Measurements from ENCODE around the gene DECR2.
"Not testable (repeated sequence)": the region's sequence is repeated elsewhere in the genome, so short reads cannot be mapped to it uniquely, and the experiment has no call there.

DECR2 gene

DNA sequence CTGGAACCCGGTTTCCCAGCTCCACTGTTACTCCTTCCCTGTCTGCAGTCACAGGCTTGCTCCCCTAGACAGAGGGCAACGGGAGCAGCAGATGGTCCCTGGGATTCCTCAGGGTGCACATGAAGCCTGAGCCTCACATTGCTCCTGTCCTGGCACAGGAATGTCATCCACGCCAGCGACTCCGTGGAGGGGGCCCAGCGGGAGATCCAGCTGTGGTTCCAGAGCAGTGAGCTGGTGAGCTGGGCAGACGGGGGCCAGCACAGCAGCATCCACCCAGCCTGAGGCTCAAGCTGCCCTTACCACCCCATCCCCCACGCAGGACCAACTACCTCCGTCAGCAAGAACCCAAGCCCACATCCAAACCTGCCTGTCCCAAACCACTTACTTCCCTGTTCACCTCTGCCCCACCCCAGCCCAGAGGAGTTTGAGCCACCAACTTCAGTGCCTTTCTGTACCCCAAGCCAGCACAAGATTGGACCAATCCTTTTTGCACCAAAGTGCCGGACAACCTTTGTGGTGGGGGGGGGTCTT lies 1.6 kb upstream of the DECR2 start:
- no peak for DNase-seq (ENCODE audit: low read depth in 2 of 2)

DNA sequence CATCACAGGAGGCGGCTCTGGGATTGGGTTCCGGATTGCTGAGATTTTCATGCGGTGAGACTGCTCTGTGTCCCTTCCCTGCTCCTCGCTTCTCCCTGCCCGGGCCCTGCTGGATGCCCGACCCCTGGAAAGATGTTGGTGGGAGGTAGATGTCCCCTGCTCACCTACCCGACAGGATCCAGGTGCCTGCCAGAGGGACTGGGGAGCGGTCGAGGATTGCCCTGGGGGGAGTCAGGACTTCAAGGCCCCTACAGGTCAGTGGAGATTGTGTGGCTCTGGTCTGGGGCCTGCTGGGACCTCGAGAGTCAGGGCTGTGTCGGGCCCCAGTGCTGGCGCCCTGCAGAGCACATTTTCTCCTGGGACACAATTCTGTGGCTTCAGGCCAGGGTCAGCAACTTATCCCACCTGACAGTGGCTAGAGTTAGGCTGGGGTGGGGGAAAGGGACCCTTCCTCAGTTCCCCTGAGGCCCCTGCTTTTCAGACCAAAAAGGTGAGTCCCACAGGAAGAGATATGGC lies 3.3 kb downstream of the DECR2 start:
- no peak for DNase-seq (ENCODE audit: low read depth in 2 of 2)

DNA sequence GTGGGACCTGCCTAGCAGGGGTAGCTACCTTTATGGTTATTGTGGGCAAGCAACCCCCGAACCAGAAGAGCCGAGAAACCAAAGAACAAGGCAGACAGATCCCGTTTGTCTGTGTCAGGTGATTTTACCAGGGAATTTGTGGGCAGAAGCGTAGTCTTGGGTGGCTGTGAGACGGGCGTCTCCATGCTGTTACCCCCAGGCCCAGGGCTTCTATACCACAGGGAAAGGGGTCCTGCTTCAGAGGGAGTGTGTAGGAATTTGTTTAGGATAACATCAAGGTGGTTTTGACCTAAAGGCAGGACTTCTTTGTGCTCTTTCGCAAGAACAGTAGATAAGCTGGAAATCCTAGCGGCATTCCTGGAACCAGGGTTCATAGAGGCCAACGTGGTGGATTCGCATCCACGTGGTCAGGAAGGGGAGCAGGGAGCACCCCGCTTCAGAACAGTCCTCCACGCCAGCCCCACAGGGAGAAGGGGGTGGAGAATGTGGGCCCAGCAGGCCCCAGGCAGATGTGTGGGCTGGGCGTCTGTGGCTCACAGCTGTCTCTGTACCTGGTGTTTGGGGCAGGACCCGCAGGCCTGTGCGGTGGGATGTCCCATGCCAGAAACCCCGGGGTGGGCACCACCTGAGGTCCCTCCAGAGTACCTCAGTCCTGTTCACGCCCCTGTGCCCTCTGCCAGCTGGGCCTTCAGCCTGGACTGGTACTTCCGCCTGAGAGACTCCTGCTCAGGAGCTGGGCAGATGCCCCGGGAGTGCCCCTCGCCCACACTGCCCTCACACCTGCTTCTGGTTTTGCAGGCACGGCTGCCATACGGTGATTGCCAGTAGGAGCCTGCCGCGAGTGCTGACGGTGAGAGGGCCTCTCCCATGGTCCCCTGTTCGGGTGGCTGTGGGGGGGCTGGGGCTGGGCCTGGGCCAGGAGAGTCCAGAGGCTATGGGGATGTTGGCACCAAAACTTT lies 4.1 kb downstream of the DECR2 start:
- DNase-seq (ENCODE audit: low read depth in 2 of 2), result no peak

DNA sequence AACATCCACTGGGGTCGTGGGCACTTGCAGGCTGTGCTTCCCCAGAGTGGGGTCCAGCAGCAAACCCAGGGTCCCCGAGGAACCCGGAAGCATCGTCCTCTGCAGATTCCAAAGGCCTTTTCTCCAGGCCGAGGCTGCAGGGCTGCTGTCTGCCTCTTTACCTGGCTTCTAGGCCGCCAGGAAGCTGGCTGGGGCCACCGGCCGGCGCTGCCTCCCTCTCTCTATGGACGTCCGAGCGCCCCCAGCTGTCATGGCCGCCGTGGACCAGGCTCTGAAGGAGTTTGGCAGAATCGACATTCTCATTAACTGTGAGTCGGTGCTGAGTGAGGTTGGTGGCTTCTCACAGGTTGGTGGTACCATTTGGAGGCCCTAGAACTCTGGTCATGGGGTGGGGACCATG lies 5.6 kb downstream of the DECR2 start:
- no peak for DNase-seq (ENCODE audit: low read depth in 2 of 2)

DNA sequence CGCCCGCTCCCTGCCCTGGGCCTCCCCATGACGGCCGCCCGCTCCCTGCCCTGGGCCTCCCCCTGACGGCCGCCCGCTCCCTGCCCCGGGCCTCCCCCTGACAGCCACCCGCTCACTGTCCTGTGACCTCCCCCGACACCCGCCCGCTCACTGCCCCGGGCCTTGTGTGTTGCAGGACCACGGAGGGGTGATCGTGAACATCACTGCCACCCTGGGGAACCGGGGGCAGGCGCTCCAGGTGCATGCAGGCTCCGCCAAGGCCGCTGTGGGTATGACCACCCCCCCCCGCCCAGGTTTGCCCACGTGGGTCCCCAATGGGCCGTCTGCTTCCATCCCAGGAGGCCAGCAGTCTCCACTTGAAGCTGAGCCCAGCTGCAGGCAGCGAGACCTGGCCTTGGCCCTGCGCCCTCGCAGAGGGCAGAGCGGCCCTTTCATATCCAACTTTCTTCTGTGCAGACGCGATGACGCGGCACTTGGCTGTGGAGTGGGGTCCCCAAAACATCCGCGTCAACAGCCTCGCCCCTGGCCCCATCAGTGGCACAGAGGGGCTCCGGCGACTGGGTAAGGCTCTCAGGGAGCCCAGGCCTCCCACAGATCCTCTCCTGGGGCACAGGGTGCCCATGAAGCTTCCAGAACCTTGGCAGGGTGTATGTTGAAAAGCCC lies 9.0 kb downstream of the DECR2 start:
- DNase-seq (ENCODE audit: low read depth in 2 of 2), result no peak

DNA sequence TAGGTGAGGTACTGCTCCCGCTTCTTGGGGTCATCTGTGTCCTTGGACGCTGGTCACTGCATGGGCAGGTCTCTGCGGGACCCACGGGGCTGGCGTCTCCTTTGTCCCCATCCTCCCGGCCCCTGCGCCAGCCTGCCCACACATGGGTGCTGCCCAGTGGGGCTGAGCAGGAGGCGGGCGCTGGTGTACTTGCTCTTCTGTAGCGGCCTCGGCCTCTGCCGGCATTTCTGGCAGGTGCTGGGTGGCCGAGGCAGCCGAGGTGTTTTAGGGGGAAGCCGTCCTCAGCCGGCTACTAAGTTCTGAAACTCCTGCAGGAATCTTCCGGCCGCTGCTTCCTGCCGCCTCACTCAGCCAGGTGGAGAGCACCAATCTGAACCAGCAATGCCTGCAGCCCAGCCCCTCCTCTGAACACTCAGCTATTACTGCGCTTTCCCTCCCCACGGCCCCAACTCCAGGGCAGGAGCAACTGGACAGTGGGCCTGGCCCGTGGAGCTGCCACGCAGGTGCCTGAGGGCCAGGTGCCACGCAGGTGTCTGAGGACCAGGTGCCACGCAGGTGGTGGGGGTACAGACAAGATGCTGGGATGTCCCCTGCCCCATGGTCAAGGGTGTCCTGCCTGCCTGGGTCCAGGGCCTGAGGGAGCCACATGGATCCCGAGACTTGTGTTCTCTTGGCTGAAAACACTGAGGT lies 10.0 kb downstream of the DECR2 start:
- no peak for DNase-seq (ENCODE audit: low read depth in 2 of 2)

DNA sequence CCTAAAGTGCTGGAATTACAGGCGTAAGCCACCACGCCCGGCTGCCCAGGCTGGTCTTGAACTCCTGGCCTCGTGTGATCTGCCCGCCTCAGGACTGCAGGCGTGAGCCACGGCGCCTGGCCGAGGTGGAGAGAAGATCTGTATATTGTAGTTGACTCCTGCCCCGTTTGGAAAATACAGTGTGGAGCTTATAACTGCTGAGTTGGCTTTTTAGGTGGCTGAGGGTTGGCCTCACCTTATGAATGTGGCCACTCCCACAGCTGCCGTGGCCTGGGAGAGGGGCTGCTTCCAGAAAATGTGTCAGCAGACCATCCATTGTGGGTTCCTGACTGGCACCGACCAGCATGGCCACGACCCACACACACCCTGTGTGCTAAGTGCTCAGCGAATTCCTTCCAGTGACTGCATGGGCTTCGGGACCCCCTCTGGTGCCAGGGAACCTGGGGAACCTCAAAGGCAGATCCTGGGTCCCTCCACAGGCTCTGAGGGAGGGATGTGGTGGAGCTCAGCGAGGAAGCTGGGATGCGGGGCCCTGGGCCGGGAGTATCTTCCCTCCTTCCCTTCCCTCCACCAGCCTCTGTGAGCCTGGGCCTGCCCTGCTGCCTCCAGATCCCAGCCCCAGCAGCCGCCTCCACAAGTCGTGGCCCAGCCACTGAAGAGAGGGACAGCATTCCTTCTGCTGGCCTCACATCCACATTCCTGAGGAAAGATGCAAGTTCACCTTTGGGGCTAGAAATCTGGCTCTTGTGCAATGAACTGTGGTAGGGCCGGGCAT lies 12.9 kb downstream of the DECR2 start:
- no peak for DNase-seq (ENCODE audit: low read depth in 2 of 2)

DNA sequence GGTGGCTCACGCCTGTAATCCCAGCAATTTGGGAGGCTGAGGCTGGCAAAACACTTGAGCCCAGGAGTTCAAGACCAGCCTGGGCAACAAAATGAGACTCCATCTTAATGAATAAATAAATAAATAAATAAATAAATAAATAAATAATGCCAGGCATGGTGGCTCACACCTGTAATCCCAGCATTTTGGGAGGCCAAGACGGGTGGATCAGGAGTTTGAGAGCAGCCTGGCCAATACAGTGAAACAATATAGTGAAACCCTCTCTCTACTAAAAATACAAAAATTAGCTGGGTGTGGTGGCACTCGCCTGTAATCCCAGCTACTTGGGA lies 13.4 kb downstream of the DECR2 start:
- not testable (repeated sequence) for DNase-seq (ENCODE audit: low read depth in 2 of 2)

DNA sequence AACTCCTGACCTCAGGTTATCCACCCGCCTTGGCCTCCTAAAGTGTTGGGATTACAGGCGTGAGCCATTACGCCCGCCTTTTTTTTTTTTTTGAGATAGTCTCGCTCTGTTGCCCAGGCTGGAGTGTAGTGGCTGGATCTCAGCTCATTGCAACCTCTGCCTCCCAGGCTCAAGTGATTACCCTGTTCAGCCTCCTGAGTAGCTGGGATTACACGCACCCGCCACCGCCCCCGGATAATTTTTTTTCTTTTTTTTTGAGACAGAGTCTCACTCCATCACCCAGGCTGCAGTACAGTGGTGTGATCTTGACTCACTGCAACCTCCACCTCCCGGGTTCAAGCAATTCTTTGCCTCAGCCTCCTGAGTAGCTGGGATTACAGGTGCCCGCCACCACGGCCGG lies 20.5 kb downstream of the DECR2 start:
- DNase-seq (ENCODE audit: low read depth in 2 of 2), result not testable (repeated sequence)

DNA sequence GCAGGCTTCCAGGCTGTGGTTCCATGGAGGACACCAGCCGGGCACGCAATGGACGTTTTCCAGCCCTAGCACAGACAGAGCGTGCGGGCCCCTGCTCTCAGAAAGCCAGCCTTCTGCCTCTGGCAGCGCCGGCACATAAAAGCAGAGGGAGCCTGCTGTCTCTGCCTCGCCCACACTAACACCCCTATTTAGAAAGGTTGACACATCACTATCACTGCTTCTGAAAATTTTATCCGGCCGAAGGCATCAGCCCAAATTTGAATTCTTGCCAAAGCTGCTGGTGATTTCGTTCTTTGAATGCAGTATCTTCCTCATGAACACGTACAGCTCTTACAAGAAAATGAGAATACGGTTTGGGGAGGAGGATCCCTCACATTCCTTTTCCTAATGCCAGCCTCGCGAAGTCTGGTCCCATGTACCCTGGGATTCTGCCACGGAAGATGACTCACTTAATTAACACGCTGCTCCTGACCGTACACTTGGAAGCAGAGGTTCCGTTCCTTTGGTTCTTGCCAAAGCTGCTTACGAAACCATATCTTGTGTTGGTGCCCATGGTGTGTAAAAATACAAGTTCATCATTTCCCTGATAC lies 22.4 kb downstream of the DECR2 start:
- DNase-seq (ENCODE audit: low read depth in 2 of 2), result no peak

DNA sequence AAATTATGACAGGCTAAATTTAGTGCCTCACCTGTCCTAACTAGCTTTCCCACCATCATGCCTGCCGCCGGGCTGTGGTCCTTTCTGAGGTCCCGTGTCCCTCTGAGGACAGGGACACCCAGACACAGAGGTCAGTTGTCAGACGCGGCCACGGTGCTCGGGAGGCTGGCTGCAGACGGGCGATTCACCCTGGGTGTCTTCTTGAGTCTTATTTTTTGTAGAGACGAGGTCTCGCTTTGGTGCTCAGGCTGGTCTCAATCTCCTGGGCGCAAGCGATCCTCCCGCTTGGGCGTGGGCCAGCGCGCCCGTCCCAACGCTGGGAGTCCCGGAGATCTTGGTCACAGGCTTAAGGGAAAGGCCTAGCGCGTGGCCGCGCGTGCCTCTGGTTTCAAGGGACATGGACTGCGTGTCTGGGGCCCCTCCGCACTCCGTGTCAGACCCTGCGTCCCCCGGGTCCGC lies 23.0 kb downstream of the DECR2 start:
- no peak for DNase-seq (ENCODE audit: low read depth in 2 of 2)

DNA sequence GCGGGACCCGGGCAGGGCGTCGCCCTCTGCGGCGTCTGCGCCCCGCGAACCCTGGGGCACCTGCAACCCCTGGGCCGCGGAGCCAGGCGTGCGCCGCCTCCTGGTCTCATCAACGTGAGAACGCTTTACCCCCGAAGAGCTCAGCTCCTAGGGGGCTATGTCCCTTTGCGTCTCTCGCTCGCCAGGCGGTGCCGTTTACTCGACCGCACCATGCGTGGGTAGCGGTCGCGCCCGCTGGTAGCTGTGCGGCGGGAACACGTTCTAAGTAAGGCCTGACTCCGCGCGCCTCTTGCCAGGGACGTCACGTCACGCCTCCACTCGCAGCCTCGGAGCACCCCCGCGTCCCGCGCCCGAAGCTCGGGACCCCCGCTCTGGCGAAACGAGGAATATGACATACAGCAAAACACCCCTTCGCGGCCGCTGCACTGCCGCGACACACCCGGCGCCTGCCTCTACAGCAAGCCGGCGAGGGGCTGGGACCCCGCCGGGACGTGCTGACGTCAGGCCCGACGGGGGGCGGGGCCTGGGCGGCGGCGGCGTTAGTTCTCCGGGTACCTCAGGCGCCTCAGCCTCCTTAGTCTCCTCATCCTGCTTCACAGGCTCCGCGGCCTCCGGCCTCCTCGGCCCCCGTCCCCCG lies 23.5 kb downstream of the DECR2 start, which contains the start of gene RAB11FIP3:
RAB11FIP3 (plus strand) TSS at position 568 of the 637 bp plus-strand sequence. CDS start 358 bp downstream, outside the sequence.
- peak; percentile 84 for DNase-seq (ENCODE audit: low read depth in 2 of 2)

DNA sequence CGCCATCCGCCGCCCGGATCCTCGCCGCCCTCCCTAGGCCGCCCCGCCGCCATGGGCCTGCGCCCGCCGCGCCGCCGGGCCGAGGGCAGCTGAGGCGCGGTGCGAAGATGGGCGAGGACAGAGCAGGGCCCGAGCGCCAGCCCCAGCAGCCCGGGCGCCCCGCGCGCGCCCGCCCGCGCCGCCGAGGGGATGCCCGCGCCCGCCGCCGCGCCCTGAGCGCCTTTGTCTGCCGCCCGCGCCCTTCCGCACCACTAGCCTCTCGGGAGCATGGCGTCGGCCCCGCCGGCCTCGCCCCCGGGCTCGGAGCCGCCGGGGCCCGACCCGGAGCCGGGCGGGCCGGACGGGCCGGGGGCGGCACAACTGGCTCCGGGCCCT lies 24.0 kb downstream of the DECR2 start:
- DNase-seq (ENCODE audit: low read depth in 2 of 2), result no peak

DNA sequence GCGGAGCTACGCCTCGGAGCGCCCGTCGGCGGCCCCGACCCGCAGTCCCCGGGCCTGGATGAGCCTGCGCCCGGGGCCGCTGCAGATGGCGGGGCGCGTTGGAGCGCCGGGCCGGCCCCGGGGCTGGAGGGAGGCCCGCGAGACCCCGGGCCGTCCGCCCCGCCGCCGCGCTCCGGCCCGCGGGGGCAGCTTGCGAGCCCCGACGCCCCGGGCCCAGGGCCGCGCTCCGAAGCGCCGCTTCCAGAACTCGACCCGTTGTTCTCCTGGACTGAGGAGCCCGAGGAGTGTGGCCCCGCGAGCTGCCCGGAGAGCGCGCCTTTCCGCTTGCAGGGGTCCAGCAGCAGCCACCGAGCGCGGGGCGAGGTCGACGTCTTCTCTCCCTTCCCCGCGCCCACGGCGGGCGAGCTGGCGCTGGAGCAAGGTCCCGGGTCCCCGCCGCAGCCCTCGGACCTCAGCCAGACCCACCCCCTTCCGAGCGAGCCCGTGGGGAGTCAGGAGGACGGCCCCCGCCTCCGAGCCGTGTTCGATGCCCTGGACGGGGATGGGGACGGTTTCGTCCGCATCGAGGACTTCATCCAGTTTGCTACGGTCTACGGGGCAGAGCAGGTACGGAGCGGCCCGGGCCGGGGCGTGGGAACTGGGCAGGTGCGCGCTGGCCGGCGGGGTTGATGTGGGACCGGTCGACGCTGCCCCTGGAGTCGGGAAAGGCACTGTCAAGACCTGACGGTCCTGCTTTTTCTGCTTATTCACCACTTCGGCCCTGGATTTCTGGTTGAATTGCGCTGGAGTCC lies 24.6 kb downstream of the DECR2 start:
- no peak for DNase-seq (ENCODE audit: low read depth in 2 of 2)

DNA sequence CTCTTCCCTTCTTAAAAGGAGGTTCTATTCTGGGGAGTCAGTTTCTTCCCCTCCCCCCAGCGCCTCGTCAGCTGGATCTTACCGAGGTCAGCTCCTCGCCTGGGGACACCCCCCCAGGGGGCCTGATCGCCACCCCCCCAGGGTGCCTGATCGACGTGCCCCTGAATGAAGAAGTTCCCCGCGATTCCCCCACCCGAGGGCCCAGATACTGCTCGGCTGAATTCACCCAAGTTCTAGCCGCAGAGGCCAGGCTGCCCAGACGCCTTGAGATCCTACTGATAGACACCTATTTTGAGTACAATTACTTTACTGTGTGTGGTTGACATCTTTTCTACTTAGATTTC lies 25.2 kb downstream of the DECR2 start:
- DNase-seq (ENCODE audit: low read depth in 2 of 2), result no peak

DNA sequence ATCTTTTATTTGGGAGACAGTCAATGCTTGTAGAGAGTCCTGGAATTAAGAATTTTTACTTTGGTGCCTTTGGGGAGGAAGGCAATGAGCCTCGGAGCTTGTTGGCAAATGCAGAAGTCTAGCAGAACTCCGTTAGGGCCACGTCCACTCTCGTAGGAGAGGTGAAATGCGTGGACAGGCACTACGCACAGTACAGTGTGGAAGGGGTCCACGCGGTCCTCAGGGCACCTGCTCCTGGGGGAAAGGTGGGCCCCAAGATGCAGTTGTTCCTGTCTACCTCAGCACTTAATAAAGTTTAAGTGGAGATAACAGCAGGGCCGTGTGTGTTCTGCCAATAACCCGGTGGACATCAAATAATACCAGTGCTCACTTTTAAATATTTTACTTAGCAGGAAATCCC lies 25.6 kb downstream of the DECR2 start:
- no peak for DNase-seq (ENCODE audit: low read depth in 2 of 2)

DNA sequence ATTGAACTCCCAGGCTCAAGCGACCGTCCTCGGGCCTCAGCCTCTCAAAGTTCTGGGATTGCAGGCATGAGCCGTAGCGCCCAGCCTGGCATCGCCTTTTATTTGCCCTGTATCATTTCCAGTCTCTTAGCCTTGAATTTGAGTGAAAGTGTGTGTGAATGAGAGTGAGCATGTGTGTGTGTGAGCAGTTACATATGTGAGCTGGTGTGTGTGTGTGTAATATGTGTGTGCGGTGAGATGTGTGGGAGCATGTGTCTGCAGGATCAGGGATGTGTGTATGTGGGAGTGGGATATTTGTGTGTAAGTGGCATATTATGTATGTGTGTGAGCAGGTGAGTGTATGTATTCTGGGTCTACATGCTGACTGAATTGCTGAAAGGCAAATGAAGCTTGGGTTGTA lies 29.2 kb downstream of the DECR2 start:
- no peak for DNase-seq (ENCODE audit: low read depth in 2 of 2)

DNA sequence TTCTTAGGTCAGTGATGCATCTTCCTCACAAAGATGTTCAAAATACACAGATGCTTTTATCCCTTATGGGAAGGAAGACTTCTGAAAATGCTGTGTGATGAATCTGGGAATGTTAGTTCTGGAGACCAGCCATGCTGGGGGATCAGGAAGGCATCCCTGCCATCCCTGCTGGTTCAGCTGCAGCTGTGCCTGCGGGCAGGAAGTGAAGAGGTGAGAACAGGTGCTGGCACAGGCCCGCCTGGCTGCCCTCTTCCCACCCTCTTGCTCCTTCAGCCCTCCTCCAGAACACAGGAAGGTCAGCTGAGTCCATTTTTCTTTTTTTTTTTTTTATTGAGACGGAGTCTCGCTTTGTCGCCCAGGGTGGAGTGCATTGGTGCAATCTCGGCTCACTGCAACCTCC lies 38.9 kb downstream of the DECR2 start:
- no peak for DNase-seq (ENCODE audit: low read depth in 2 of 2)

DNA sequence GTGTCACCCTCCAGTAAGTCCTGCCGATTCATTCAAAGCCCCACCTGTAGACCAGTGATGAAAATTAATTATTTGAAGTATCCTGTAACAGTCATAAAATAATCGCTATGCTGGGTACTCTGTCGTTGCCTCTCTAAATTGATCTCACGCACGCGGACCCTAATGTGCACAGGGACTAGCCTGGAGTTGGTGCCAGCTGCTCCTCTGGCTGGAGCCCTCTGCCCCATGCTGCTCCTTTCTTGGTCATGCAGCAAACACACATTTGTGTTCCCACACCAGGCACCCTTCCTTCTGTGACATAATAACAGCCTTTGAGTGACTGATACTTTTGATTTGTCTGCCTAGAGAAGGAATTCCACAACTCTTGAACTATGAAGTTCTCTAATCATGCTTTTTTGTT lies 39.8 kb downstream of the DECR2 start:
- DNase-seq (ENCODE audit: low read depth in 2 of 2), result no peak

DNA sequence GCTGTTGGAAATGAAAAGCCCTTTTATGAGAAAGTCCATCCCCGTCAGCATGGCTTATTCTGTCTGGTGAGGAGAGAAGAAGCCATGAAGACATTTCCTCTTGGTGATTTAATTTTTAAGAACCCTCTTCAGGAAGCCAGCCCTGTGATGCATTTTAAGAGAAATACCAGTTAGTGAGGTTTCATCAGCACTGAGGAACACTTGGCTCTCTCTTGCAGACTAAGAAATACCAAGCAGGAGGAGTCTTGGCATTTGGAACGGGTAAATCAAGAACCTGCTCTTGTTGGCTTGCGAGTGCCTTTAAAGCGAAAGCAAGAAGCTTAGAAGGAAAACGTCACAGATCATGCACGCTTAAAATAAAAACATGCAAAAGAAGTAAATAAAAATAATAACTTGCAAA lies 41.3 kb downstream of the DECR2 start:
- DNase-seq (ENCODE audit: low read depth in 2 of 2), result no peak
